CD4-positive, alpha-beta memory T cell (primary cell): ENCODE data around the gene LRRC28. TPM values are rescaled to one million over a fixed set of nuclear protein-coding genes. Genes with fewer than 3 reads are reported as not detected.
A peak's percentile ranks its signal among the peaks of the same experiment; 100 is the strongest.

Source experiments
- CTCF ChIA-PET: fragments of 350-600 bp; sonication (Branson Sonifier 250); formaldehyde crosslinking; loops from one replicate; lab custom pipeline; 2021; ENCODE audit warnings: inconsistent platforms; ENCODE audit not compliant: partially characterized antibody; lab: Charles Lee
- POLR2A ChIA-PET: fragments of 350-600 bp; sonication (Branson Sonifier 250); formaldehyde crosslinking; loops from one replicate; lab custom pipeline; 2021; ENCODE audit not compliant: partially characterized antibody; lab: Charles Lee
- DNase-seq, 5 donors: peaks; one replicate each; pipeline versions ENCODE4 v3.0.0 to v3.0.0-alpha.2; 2020 to 2022; ENCODE audit warnings: mixed read lengths in 1 of 5
- H3K27ac ChIP-seq: one replicate; pipeline ENCODE4 v1.7.0; 2013; ENCODE audit warnings: low read depth, low read length
- H3K27me3 ChIP-seq: 2 replicates; pipeline ENCODE4 v1.7.0; 2013; ENCODE audit warnings: mild to moderate bottlenecking, low read length, moderate library complexity; ENCODE audit not compliant: insufficient read depth
- H3K36me3 ChIP-seq: 2 replicates; pipeline ENCODE4 v1.7.0; 2013; ENCODE audit warnings: mild to moderate bottlenecking, low read length, moderate library complexity; ENCODE audit not compliant: insufficient read depth
- H3K4me1 ChIP-seq: 2 replicates; pipeline ENCODE4 v1.7.0; 2013; ENCODE audit warnings: mild to moderate bottlenecking, low read length, moderate library complexity; ENCODE audit not compliant: insufficient read depth
- H3K4me3 ChIP-seq, 2 donors: one replicate each; pipeline ENCODE4 v1.7.0; 2013; ENCODE audit warnings: low read length in 2 of 2, mild to moderate bottlenecking in 1 of 2
- H3K9me3 ChIP-seq, 2 donors: one replicate each; pipeline ENCODE4 v1.7.0; 2013; ENCODE audit warnings: low read length in 2 of 2, control low read depth in 1 of 2; ENCODE audit not compliant: control insufficient read depth in 1 of 2
- H3K27ac Mint-ChIP-seq, 7 donors: one replicate each; pipeline ENCODE4 v1.8.0; 2020 to 2021; ENCODE audit warnings: mixed read lengths in 7 of 7, mild to moderate bottlenecking in 6 of 7, inconsistent platforms in 3 of 7, moderate library complexity in 3 of 7
- H3K27me3 Mint-ChIP-seq, 2 donors: one replicate each; pipeline ENCODE4 v1.8.0; 2020 to 2021; ENCODE audit warnings: mixed read lengths in 2 of 2
- H3K36me3 Mint-ChIP-seq, 2 donors: one replicate each; pipeline ENCODE4 v1.8.0; 2020 to 2021; ENCODE audit warnings: mixed read lengths in 2 of 2, inconsistent platforms in 1 of 2, mild to moderate bottlenecking in 1 of 2
- H3K4me1 Mint-ChIP-seq, 4 donors: one replicate each; pipeline ENCODE4 v1.8.0; 2020 to 2021; ENCODE audit warnings: mixed read lengths in 4 of 4, mild to moderate bottlenecking in 1 of 4
- H3K4me3 Mint-ChIP-seq, 8 donors: one replicate each; pipeline ENCODE4 v1.8.0; 2020 to 2021; ENCODE audit warnings: mixed read lengths in 8 of 8, mild to moderate bottlenecking in 7 of 8, moderate library complexity in 6 of 8, inconsistent platforms in 3 of 8
- H3K9me3 Mint-ChIP-seq, 8 donors: one replicate each; pipeline ENCODE4 v1.8.0; 2020 to 2021; ENCODE audit warnings: mixed read lengths in 8 of 8, mild to moderate bottlenecking in 5 of 8, inconsistent platforms in 3 of 8, moderate library complexity in 1 of 8
- intact Hi-C: fragments of 100-400 bp; cut with micrococcal nuclease; formaldehyde crosslinking; loops from one replicate; pipeline ENCODE4 v1.15.1; 2023
- polyA plus RNA-seq, 2 donors: library from polyadenylated mRNA; unstranded; fragments of 300-500 nt; fragmentation: Illumina TruSeq; gene quantifications; one replicate each; pipeline ENCODE4 v1.2.3, GENCODE V29; 2021
- total RNA-seq, 2 experiments: library from RNA; stranded (reverse); gene quantifications; one replicate each; pipeline ENCODE4 v1.2.3, GENCODE V29; 2021

LRRC28 gene
- total and polyA plus RNA-seq, 4 experiments from 2014 or later, result 16.4 to 27.1 (median 19.2) TPM

GRCh38 chr15:99427668-99428361, 176.5 kb downstream of the LRRC28 start:
- Histone ChIP-seq H3K4me3 (no peak overlapping the region), H3K27ac (no peak overlapping the region), H3K27me3 (no peaks in the 10 kb centered on the region), H3K9me3 (no peaks in the 10 kb centered on the region), H3K36me3 (no peaks in the 10 kb centered on the region), H3K4me1 (peaks cover 45% of the 10 kb centered on the region)
- DNase-seq, result no peak
- H3K4me3 Mint-ChIP-seq, result no peak overlapping the region
- no peaks in the 10 kb centered on the region for H3K27me3 Mint-ChIP-seq
- no peaks in the 10 kb centered on the region for H3K36me3 Mint-ChIP-seq
- H3K4me1 Mint-ChIP-seq, result peaks cover 8 to 44% (median 26%) of the 10 kb centered on the region in 4 donors
- POLR2A ChIA-PET, result interaction anchor here (0.7 to 2.0 kb wide), 2 partner anchors 15 to 16 kb away, joined by 3 to 4 read pairs; no protein-coding TSS in a partner anchor
- intact Hi-C loops, result no loop called here
- H3K27ac Mint-ChIP-seq, result peak overlapping the region in 2 of 7 donors; percentile 2 to 54
- peaks cover 0 to 2% (median 0%) of the 10 kb centered on the region in 8 donors for H3K9me3 Mint-ChIP-seq
- CTCF ChIA-PET, result interaction anchor here (0.7 to 1.3 kb wide), 2 partner anchors 18 to 56 kb away, joined by 3 to 5 read pairs; no protein-coding TSS in a partner anchor

- H3K27me3 Mint-ChIP-seq, result no peaks in the 10 kb centered on the region
- peaks cover 7 to 42% (median 24%) of the 10 kb centered on the region in 4 donors for H3K4me1 Mint-ChIP-seq
- Histone ChIP-seq H3K27ac (no peak overlapping the region), H3K4me1 (peaks cover 41% of the 10 kb centered on the region), H3K36me3 (no peaks in the 10 kb centered on the region), H3K27me3 (no peaks in the 10 kb centered on the region), H3K9me3 (no peaks in the 10 kb centered on the region), H3K4me3 (no peak overlapping the region)
- H3K27ac Mint-ChIP-seq, result no peak overlapping the region
- H3K36me3 Mint-ChIP-seq, result no peaks in the 10 kb centered on the region
- H3K9me3 Mint-ChIP-seq, result no peaks in the 10 kb centered on the region
- POLR2A ChIA-PET, result interaction anchor here (1.2 to 1.6 kb wide), 2 partner anchors 8 to 14 kb away, joined by 5 to 8 read pairs; no protein-coding TSS in a partner anchor
- intact Hi-C loops, result no loop called here
- H3K4me3 Mint-ChIP-seq, result no peak overlapping the region
- no peak for DNase-seq
- CTCF ChIA-PET, result interaction anchor here (1.1 kb wide), 1 partner anchor 27 kb away, joined by 3 read pairs; no protein-coding TSS in a partner anchor
Observed at GRCh38 chr15:99429681-99430081, 178.4 kb downstream of the LRRC28 start.

- Mint-ChIP-seq H3K9me3 (no peaks in the 10 kb centered on the region), H3K36me3 (no peaks in the 10 kb centered on the region)
Observed at GRCh38 chr15:99430881-99431401, 179.7 kb downstream of the LRRC28 start.

GRCh38 chr15:99431661-99432091, 180.4 kb downstream of the LRRC28 start:
- DNase-seq, result no peak
- Mint-ChIP-seq H3K27me3 (no peaks in the 10 kb centered on the region), H3K36me3 (no peaks in the 10 kb centered on the region), H3K4me1 (peaks cover 5 to 31% (median 15%) of the 10 kb centered on the region in 4 donors), H3K9me3 (no peaks in the 10 kb centered on the region), H3K27ac (peak overlapping the region in 2 of 7 donors; percentile 17 to 57), H3K4me3 (no peak overlapping the region)
- no peaks in the 10 kb centered on the region for H3K9me3 ChIP-seq
- no peak overlapping the region for H3K4me3 ChIP-seq
- intact Hi-C loops, result no loop called here
- CTCF ChIA-PET, result no interaction called here
- H3K27ac ChIP-seq, result no peak overlapping the region
- peaks cover 23% of the 10 kb centered on the region for H3K4me1 ChIP-seq
- no peaks in the 10 kb centered on the region for H3K27me3 ChIP-seq
- no peaks in the 10 kb centered on the region for H3K36me3 ChIP-seq
- POLR2A ChIA-PET, result interaction anchor here (2.1 kb wide), 1 partner anchor 12 kb away, joined by 10 read pairs; no protein-coding TSS in a partner anchor

More at GRCh38 chr15:99430881-99431401, 179.7 kb downstream of the LRRC28 start:
- Histone ChIP-seq H3K36me3 (no peaks in the 10 kb centered on the region), H3K27me3 (no peaks in the 10 kb centered on the region), H3K27ac (no peak overlapping the region), H3K4me1 (peaks cover 29% of the 10 kb centered on the region), H3K9me3 (no peaks in the 10 kb centered on the region), H3K4me3 (no peak overlapping the region)
- Mint-ChIP-seq H3K27me3 (no peaks in the 10 kb centered on the region), H3K27ac (peak overlapping the region in 3 of 7 donors; percentile 14 to 41 (median 17)), H3K4me3 (no peak overlapping the region), H3K4me1 (peaks cover 5 to 37% (median 18%) of the 10 kb centered on the region in 4 donors)
- CTCF ChIA-PET, result no interaction called here
- no peak for DNase-seq
- POLR2A ChIA-PET, result interaction anchor here (0.9 to 1.6 kb wide), 3 partner anchors 10 to 179 kb away, joined by 3 to 8 read pairs (median 5); partner anchors contain the start of gene LRRC28
- intact Hi-C loops, result no loop called here

- ChIA-PET POLR2A (interaction anchor here (1.6 to 2.8 kb wide), 3 partner anchors 8 to 12 kb away, joined by 6 to 20 read pairs (median 10); no protein-coding TSS in a partner anchor), CTCF (no interaction called here)
- DNase-seq, result no peak
- H3K4me3 ChIP-seq, result no peak overlapping the region
- Mint-ChIP-seq H3K9me3 (no peaks in the 10 kb centered on the region), H3K4me3 (peak overlapping the region in 1 of 8 donors; percentile 40), H3K4me1 (peaks cover 5 to 32% (median 15%) of the 10 kb centered on the region in 4 donors), H3K27ac (peak overlapping the region in 3 of 7 donors; percentile 41 to 87 (median 50)), H3K27me3 (no peaks in the 10 kb centered on the region), H3K36me3 (no peaks in the 10 kb centered on the region)
- H3K9me3 ChIP-seq, result no peaks in the 10 kb centered on the region
- H3K27ac ChIP-seq, result no peak overlapping the region
- no peaks in the 10 kb centered on the region for H3K36me3 ChIP-seq
- H3K27me3 ChIP-seq, result no peaks in the 10 kb centered on the region
- intact Hi-C loops, result no loop called here
- peaks cover 23% of the 10 kb centered on the region for H3K4me1 ChIP-seq
Observed at GRCh38 chr15:99432271-99433025, 181.2 kb downstream of the LRRC28 start.

- intact Hi-C loops, result no loop called here
- Histone ChIP-seq H3K4me1 (peaks cover 26% of the 10 kb centered on the region), H3K27me3 (no peaks in the 10 kb centered on the region), H3K27ac (no peak overlapping the region), H3K9me3 (no peaks in the 10 kb centered on the region), H3K4me3 (no peak overlapping the region), H3K36me3 (no peaks in the 10 kb centered on the region)
- H3K27me3 Mint-ChIP-seq, result no peaks in the 10 kb centered on the region
- H3K4me3 Mint-ChIP-seq, result peak overlapping the region in 2 of 8 donors; percentile 22 to 29
- no peaks in the 10 kb centered on the region for H3K36me3 Mint-ChIP-seq
- H3K9me3 Mint-ChIP-seq, result no peaks in the 10 kb centered on the region
- no peak for DNase-seq
- CTCF ChIA-PET, result interaction anchor here (1.5 kb wide), 1 partner anchor 24 kb away, joined by 5 read pairs; no protein-coding TSS in a partner anchor
- peak overlapping the region in 4 of 7 donors; percentile 27 to 57 (median 48) for H3K27ac Mint-ChIP-seq
- peaks cover 5 to 32% (median 14%) of the 10 kb centered on the region in 4 donors for H3K4me1 Mint-ChIP-seq
- POLR2A ChIA-PET, result interaction anchor here (1.0 to 2.8 kb wide), 4 partner anchors 9 to 12 kb away, joined by 4 to 20 read pairs (median 8); no protein-coding TSS in a partner anchor
Observed at GRCh38 chr15:99433026-99433756, 181.9 kb downstream of the LRRC28 start.
